GM11168 (cell line): ENCODE data around the gene JPT1.
"Not testable (repeated sequence)": the region's sequence is repeated elsewhere in the genome, so short reads cannot be mapped to it uniquely, and the experiment has no call there.

Source experiments
- in situ Hi-C: fragments of 300-500 bp; cut with MboI; formaldehyde crosslinking; loops from one replicate; pipeline ENCODE4 v1.12.0; 2022; ENCODE audit warnings: low sequenced_read_pairs; ENCODE audit not compliant: unreplicated experiment

Gene JPT1

GRCh38 chr17:75159196-75160031, 5.1 kb upstream of the JPT1 start:
- in situ Hi-C loops, result no loop called here

GRCh38 chr17:75158480-75158879, 4.2 kb upstream of the JPT1 start:
- in situ Hi-C loops, result not testable (repeated sequence)

- in situ Hi-C loops, result no loop called here
Observed at GRCh38 chr17:75155191-75155601, 884 bp upstream of the JPT1 start.

- in situ Hi-C loops, result no loop called here
Observed at GRCh38 chr17:75153780-75154194, 525 bp downstream of the JPT1 start.

GRCh38 chr17:75152922-75153779, 1.2 kb downstream of the JPT1 start:
- in situ Hi-C loops, result no loop called here

GRCh38 chr17:75152523-75152921, 1.8 kb downstream of the JPT1 start:
- in situ Hi-C loops, result no loop called here

GRCh38 chr17:75151930-75152329, 2.4 kb downstream of the JPT1 start:
- in situ Hi-C loops, result no loop called here

GRCh38 chr17:75147878-75148546, 6.3 kb downstream of the JPT1 start:
- in situ Hi-C loops, result no loop called here

GRCh38 chr17:75146592-75146991, 7.7 kb downstream of the JPT1 start:
- in situ Hi-C loops, result no loop called here

GRCh38 chr17:75144816-75145512, 9.3 kb downstream of the JPT1 start:
- in situ Hi-C loops, result no loop called here

GRCh38 chr17:75142236-75142971, 11.9 kb downstream of the JPT1 start:
- in situ Hi-C loops, result no loop called here

GRCh38 chr17:75138519-75138918, 15.8 kb downstream of the JPT1 start:
- in situ Hi-C loops, result no loop called here

- in situ Hi-C loops, result not testable (repeated sequence)
Observed at GRCh38 chr17:75137762-75138161, 16.6 kb downstream of the JPT1 start.

- in situ Hi-C loops, result no loop called here
Observed at GRCh38 chr17:75135946-75136345, 18.4 kb downstream of the JPT1 start.

GRCh38 chr17:75135452-75135851, 18.9 kb downstream of the JPT1 start:
- in situ Hi-C loops, result no loop called here

- in situ Hi-C loops, result not testable (repeated sequence)
Observed at GRCh38 chr17:75133607-75134347, 20.5 kb downstream of the JPT1 start.

- in situ Hi-C loops, result no loop called here
Observed at GRCh38 chr17:75133001-75133400, 21.3 kb downstream of the JPT1 start.

- in situ Hi-C loops, result not testable (repeated sequence)
Observed at GRCh38 chr17:75132018-75133000, 22.0 kb downstream of the JPT1 start.
